BJ (cell line): Measurements from ENCODE around the gene HMGCS2. TPM values are rescaled to one million over a fixed set of nuclear protein-coding genes. Genes with fewer than 3 reads are reported as not detected.

Experiments
- CTCF ChIA-PET: fragments of 350-600 bp; formaldehyde crosslinking; extraction: SDS; loops from one replicate; lab custom pipeline; 2021; ENCODE audit warnings: antibody characterized with exemption, inconsistent platforms; lab: Yijun Ruan, JAX
- POLR2A ChIA-PET: fragments of 300-600 bp; sonication (Branson Sonifier 250); formaldehyde crosslinking; extraction: SDS; loops from one replicate; lab custom pipeline; 2021; ENCODE audit warnings: antibody characterized with exemption; lab: Charles Lee
- DNase-seq: peaks from one replicate; pipeline ENCODE4 v3.0.0-alpha.2; 2011; ENCODE audit warnings: low read depth
- H3K27me3 ChIP-seq: 2 replicates; pipeline ENCODE4 v1.6.0; 2011; ENCODE audit warnings: low read length; ENCODE audit not compliant: control insufficient read depth, insufficient read depth
- H3K36me3 ChIP-seq: 2 replicates; pipeline ENCODE4 v1.5.1; 2011; ENCODE audit warnings: low read length; ENCODE audit not compliant: control insufficient read depth, insufficient read depth
- H3K4me3 ChIP-seq: 2 replicates; pipeline ENCODE4 v1.5.1; 2011; ENCODE audit warnings: low read depth, mild to moderate bottlenecking, control low read depth, low read length
- polyA plus RNA-seq: library from polyadenylated mRNA; depleted of rRNA; stranded (reverse); fragments of >200 nt; gene quantifications from 2 replicates; pipeline ENCODE4 v1.2.3, GENCODE V29; 2011
- TF ChIP-seq, protein P1 (sequence below): IDR thresholded peaks from 2 replicates; pipeline ENCODE4 v1.5.1; 2011; ENCODE audit warnings: low read depth, mild to moderate bottlenecking, control low read depth, inconsistent platforms, low read length, moderate library complexity; ENCODE audit not compliant: insufficient read depth

The HMGCS2 gene
- polyA plus RNA-seq, 1 experiment = not detected

DNA sequence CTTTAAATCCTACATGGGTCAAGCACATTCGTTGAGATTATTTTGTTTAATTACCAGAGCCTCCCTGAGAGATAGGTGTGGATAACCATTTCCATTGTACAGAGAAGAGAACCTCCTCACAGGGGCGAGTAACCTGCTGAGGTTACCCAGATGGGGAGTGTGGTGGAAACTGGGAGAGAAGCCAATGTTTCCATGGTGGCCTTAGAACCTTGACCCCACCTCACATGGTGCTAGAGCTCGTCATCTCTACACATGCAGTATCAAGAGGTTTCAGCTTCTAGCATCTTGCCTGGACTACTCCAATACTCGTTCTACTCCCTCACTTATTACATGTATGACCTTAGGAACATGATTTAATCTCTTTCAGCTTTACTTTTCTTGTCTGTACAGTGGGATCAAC is 37.8 kb upstream of the HMGCS2 start:
- DNase-seq = no peak
- CTCF ChIA-PET = interaction anchor here (0.9 to 1.5 kb wide), 2 partner anchors 9 to 64 kb away, joined by 3 read pairs; no protein-coding TSS in a partner anchor
- no peak overlapping the region for H3K4me3 ChIP-seq
- TF ChIP-seq, protein P1, sequence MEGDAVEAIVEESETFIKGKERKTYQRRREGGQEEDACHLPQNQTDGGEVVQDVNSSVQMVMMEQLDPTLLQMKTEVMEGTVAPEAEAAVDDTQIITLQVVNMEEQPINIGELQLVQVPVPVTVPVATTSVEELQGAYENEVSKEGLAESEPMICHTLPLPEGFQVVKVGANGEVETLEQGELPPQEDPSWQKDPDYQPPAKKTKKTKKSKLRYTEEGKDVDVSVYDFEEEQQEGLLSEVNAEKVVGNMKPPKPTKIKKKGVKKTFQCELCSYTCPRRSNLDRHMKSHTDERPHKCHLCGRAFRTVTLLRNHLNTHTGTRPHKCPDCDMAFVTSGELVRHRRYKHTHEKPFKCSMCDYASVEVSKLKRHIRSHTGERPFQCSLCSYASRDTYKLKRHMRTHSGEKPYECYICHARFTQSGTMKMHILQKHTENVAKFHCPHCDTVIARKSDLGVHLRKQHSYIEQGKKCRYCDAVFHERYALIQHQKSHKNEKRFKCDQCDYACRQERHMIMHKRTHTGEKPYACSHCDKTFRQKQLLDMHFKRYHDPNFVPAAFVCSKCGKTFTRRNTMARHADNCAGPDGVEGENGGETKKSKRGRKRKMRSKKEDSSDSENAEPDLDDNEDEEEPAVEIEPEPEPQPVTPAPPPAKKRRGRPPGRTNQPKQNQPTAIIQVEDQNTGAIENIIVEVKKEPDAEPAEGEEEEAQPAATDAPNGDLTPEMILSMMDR = no peak
- POLR2A ChIA-PET = no interaction called here
- H3K36me3 ChIP-seq = no peaks in the 10 kb centered on the region
- H3K27me3 ChIP-seq = peaks cover 11% of the 10 kb centered on the region

DNA sequence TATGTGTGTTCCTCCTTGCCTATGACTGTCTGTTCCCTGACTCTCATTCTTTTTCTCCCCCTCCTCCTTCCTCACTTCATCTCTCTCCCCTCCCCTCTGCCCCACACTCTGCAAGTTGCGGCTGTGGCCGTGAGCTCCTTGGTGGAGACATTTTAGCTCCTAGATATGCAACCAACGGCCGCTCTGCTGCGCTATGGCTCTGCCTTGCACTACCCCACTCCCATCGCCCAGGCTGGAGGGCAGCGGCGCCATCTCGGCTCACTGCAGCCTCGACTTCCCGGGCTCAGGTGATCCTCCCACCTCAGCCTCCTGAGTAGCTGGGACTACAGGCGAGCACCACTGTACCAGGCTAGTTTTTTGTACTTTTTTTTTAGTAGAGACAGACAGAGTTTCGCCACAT is 37.0 kb upstream of the HMGCS2 start:
- ChIA-PET CTCF (interaction anchor here (0.6 to 1.0 kb wide), 3 partner anchors 9 to 64 kb away, joined by 3 read pairs; no protein-coding TSS in a partner anchor), POLR2A (no interaction called here)
- Histone ChIP-seq H3K36me3 (no peaks in the 10 kb centered on the region), H3K27me3 (peaks cover 12% of the 10 kb centered on the region), H3K4me3 (no peak overlapping the region)
- no peak for DNase-seq
- TF ChIP-seq, protein P1 = no peak

DNA sequence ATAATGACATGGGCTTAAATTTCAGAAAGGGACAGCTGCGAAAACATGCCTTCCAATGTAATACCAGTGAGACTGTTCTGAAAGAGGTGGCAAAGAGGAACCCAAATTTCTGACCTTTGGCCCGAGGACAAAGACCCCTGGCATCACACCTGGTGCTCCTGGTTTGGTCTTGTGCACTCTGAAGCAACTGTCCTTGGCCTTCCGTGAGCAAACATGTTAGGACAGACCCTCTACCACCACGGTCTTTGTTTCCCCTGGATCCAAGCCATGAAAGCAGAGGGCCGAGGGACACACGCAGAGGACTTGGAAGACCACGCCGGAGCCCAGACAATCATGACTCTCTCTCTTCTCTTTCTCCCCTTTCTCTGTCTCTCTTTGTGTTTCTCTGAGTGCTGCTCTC is 36.5 kb upstream of the HMGCS2 start:
- CTCF ChIA-PET = interaction anchor here (1.0 kb wide), 1 partner anchor 8 kb away, joined by 3 read pairs; no protein-coding TSS in a partner anchor
- Histone ChIP-seq H3K4me3 (no peak overlapping the region), H3K27me3 (peaks cover 12% of the 10 kb centered on the region), H3K36me3 (no peaks in the 10 kb centered on the region)
- no peak for DNase-seq
- POLR2A ChIA-PET = no interaction called here
- TF ChIP-seq, protein P1 = no peak

DNA sequence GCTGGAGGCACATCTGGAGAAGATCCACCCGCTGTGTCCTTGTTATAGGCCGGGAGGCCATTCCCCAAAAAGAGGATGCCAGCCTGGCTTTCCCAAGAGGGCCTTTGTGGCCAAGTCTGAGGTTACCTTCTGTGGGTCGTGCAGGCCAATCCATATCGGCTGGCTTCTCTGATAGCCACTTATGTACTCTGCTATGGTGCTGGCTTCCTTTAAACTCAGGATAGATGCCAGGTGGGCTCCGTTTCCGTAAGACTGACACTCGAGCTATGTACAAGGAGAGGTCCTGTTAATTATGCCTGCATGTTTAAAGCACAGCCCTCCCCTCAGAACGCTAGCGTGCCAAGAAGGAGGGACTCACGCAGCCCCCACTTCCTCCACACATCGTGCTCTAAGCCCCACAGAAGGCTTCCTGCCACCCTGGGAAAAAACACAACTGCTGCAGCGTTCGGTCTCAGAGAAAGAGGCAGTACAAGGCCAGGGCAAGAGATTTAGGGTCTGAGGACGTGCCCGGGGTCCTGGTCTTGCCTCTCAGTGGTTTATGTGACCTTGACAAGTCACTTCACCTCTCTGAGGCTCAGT is 31.0 kb upstream of the HMGCS2 start:
- TF ChIP-seq, protein P1 = no peak
- no peaks in the 10 kb centered on the region for H3K36me3 ChIP-seq
- CTCF ChIA-PET = interaction anchor here (2.5 kb wide), 1 partner anchor 9 kb away, joined by 13 read pairs; no protein-coding TSS in a partner anchor

DNA sequence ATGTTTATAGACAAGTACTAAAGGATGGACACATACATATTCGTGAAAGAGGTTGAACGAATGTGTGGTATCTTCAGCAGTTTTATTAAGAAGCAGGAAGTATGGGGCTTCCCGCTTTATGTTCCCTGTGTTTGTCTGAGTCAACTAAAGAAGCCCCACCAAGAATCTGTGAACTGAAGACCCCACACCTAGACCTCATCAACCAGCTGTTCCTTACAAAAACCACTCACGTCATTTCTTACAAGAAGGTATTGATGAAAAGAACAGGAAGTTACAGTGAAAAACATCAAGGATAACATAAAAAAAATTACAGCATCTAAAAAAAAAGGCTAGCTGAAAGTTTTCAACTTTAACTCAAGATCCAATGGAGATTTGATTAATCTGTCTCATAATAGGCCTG is 30.3 kb upstream of the HMGCS2 start:
- TF ChIP-seq, protein P1 = no peak
- POLR2A ChIA-PET = no interaction called here
- CTCF ChIA-PET = interaction anchor here (2.5 kb wide), 1 partner anchor 10 kb away, joined by 13 read pairs; no protein-coding TSS in a partner anchor

More for the DNA sequence above, 31.0 kb upstream of the HMGCS2 start:
- POLR2A ChIA-PET = no interaction called here
- Histone ChIP-seq H3K4me3 (no peak overlapping the region), H3K27me3 (peaks cover 10% of the 10 kb centered on the region)
- no peak for DNase-seq

More for the DNA sequence above, 30.3 kb upstream of the HMGCS2 start:
- Histone ChIP-seq H3K4me3 (no peak overlapping the region), H3K27me3 (peaks cover 9% of the 10 kb centered on the region), H3K36me3 (no peaks in the 10 kb centered on the region)
- DNase-seq = no peak
